ENCODE results near the gene NSD1.
A peak's percentile ranks its signal among the peaks of the same experiment; 100 is the strongest.
"Not testable (repeated sequence)": the region's sequence is repeated elsewhere in the genome, so short reads cannot be mapped to it uniquely, and the experiment has no call there.

Gene NSD1

DNA sequence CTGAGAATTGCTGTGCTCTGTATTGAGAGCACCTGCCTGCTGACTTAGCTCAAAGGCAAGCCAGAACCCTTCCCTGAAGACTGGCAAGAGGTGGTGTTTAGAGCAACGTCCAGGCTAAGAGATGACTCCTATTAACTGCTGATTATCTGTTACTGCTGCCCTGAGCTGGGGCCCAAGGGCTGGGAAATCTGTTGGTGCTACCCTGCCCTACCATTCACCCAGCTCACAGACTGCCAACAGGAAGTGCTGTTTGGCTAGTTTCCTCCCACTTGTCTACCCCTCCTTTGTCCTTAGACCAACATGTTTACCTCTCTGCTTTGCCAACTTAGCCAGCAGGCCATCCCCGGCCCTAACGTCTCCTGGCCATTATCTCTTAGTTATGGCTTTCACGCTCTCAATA is 163.0 kb downstream of the NSD1 start:
- no peak for DNase-seq

DNA sequence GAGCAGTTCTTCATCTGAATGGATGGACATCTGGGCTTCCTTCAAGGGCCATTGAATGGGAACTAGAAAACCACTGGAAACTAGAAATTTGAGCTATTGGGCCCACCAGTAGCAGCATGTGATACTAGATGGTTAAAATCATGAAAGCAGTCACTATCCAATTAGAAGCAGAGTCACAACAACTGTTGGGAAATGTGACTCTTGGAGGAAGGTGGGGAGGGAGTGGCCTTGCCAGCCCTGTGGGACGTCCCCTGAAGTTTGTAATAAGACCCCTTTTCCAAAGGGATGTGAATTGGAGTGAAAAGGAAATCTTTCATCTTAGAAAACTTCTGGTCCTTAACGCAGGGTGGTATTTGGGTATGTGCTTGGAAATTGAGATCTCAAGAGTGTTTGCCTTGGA is 164.3 kb downstream of the NSD1 start:
- no peak for DNase-seq

DNA sequence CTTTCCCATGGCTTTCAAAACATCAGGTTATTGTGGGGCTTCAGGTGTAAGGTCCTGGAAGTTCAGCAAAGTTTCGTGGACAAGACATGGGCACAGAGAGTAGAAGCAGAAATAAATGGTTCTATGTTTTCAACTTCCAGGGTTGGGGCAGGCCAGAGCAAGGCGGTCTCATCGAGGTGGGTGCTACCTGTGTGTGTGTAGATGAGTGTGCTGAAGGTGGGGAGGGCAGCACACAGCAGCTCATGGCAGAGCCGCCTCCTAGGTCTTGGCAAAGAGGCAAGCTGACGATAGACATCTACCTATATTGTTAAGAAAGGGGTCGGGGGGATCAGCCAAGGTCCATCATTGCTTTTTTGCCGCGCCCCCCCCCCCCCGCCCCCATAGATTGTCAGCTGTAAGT is 166.1 kb downstream of the NSD1 start:
- no peak for DNase-seq

DNA sequence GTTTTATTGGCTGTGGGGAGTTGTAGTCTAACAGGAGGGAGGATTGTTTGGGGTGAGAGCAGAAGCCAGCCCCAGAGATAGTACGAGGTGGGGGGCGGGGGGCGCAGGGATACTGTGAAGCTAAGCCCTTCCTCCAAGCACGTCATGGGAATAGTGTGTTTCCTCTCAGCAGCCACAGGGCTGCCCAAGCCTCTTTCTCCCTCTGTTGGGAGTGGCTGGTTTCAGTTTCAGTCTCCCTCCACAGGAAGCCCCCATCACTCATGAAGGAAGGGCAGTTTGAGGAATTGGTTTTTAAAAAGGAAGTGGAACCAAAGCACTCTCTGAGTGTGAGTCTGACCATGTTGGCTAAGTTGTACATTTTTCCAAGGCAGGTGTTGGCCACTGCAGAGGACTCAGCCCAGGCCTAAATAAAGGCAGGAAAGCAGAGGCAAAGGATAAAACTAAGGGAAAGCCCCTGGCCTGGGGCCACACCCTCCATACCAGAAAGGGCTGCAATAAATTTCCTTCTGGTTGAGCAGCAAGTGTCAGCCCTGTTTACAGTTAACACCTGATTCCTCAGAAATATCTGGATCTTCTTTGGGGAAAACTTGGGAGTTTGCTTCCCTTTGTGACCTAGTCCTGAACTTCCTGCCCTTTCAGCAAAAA is 166.8 kb downstream of the NSD1 start:
- peak; percentile 79 for DNase-seq

DNA sequence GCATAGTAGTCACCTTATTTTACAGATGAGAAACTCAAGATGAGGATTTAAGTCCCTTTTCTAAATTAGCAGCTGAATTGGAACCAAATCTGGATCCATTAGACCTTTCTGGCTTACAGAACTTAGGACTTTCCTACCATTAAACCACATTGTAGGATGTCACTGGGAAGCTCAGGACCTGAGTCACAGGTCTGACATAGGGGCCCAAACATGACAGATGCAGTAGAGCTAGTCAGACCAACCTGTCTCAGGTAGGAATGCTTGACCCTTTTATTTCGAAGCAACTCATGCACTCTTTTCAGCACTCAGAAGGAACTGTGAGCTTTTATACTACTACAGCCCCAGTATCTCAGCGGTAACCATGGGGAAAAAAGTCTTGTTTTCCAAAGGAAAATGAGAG is 167.4 kb downstream of the NSD1 start:
- no peak for DNase-seq

DNA sequence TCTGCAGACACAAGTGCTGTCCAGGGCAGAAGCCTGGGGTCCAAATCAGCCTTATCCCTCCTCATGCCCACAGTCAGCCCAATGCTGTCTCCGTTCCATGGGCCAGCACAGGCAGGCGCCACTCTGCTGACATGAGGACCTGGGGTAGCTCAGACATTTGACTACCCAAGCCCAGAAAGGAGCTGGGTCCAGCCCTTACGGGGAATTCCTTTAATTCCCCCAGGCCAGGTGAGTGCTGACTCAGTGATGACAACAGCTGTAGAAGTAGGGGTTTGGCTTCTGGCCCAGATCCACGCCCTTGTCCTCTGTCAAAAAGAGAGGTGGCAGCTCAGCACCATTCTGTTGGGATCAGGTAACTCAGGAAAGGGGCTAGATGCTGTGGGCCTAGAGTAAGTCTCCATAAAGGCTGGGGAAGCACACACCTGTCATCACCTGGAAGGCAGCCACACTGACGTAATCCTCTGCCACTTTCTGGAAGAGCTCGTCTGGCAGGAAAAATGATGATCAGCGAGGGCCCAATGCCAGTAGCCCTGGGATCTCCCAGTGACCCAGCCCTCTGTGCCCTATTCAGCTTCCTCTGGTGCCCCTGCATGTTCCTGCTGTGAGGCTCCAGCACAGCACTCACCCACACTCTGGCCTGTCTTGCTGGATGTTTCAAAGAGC is 168.1 kb downstream of the NSD1 start:
- no peak for DNase-seq

DNA sequence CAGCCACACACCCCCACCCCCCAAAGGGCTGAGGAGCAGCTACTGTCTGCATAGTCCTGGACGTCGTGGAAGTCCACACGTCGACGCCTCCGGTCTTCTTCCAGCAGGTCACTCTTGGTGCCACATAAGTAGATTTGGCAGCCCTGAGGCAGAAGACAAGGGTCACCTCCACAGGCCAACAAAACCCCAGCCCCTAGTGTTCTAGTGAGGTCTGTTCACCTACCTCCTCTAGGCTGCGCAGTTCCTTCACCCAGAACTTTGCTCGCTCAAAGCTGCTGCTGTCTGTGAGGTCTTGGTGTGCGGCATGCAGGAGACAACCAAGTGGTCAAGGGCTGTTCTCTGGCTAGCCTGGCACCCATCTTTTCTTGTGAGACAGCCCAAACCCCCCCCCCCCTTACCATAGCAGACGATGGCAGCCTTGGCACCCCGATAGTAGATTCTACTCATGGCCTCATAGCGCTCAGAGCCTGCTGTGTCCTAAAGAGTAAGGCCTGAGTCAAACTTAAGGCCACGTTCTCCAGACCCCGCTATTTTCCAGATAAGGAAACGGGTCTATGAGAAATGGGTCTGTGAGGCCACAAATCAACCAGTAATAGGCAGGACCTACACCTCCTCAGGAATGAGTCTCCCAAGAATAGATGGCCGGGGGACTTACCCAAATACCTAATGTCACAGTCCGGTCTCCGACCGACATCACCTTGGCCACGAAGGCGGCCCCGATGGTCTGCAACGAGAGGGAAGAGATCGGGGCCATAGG is 169.0 kb downstream of the NSD1 start:
- DNase-seq: no peak

DNA sequence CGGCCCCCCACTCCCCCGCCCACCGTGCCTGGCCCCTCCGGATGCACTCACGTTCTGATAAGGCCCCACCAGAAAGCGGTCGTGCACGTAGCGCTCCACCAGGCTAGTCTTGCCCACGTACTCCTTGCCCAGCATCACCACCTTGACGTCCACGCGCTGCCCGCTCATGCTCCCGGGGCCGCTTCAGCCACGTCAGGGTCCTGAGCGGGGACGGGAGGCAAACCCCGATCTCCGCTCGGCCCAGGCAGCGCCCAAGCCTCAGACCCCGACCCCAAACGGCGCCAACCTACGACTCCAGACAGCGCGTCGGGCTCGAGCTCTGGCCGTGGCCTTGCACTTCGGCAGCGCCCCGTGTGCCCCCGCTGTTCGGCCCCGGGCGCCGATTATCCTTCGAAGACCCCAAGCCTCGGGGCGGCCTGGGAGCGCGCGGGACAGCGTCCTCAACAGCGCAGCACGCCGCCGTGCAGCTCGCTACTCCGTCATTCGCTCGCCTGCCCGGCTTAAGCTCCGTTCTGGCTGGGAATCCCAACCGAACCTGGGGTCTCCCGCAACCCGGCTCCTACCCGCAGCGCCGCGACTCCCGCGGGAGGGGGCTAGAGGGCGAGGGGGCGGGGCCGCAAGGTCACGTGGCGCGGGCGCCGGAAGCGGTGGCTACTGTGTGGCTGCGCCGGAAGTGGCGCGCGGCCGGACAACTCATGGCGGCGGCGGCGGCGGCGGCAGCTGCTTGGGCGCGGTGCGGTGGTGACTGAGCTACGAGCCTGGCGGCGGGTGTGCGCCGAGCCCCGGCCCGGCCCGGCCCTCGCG is 169.8 kb downstream of the NSD1 start, which contains the start of the genes PRELID1 and RAB24:
Gene PRELID1, plus strand, starts transcription at position 679 of the 804 bp plus-strand sequence. CDS start 187 bp downstream, outside the sequence.
Gene RAB24, minus strand, starts transcription at position 599 of the 804 bp plus-strand sequence. Its CDS starts 431 bp downstream, at position 168.
- DNase-seq: peak; percentile 83

DNA sequence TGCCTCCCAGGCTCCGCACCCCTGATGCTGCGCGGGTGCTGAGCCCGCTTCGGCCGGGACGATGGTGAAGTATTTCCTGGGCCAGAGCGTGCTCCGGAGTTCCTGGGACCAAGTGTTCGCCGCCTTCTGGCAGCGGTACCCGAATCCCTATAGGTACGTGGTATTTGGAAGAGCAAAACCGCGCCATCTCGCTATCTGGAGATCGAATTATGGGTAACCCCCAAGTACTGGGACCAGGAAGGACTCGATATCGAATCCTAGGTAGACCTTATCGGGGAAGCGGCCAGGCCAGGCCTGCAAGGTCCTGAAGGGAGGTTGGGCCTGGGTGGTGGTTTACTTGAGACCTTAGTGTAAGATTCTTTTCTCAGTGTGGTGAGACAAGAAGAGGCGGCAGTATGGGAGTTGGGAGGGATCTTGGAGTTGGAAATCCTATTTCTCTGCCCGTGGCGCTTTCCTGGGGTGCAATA is 170.4 kb downstream of the NSD1 start:
- DNase-seq: no peak

DNA sequence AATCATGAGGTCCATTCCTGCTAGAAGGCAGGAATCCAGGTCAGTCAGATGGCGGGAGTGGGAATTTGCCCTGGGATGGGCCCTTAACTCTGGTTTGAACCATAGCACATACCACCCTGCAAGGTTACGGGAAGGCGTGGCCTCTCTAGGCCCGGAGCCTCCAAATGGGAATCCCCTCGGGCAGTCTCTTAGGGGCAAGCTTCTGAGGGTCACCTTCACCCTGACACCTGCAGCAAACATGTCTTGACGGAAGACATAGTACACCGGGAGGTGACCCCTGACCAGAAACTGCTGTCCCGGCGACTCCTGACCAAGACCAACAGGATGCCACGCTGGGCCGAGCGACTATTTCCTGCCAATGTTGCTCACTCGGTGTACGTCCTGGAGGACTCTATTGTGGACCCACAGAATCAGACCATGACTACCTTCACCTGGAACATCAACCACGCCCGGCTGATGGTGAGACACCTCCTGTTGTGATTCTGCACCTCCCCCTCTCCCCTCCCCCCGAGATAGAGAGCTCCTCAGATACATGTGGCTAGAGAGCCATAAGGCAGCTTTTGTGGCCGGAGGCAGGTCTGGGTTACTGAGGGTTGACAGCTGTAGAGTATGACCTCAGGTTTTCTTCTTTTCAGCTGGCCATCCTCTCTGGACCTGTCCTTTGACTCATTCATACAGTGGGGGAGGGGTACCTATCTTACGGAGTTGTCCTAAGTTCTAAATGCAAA is 171.0 kb downstream of the NSD1 start:
- no peak for DNase-seq

DNA sequence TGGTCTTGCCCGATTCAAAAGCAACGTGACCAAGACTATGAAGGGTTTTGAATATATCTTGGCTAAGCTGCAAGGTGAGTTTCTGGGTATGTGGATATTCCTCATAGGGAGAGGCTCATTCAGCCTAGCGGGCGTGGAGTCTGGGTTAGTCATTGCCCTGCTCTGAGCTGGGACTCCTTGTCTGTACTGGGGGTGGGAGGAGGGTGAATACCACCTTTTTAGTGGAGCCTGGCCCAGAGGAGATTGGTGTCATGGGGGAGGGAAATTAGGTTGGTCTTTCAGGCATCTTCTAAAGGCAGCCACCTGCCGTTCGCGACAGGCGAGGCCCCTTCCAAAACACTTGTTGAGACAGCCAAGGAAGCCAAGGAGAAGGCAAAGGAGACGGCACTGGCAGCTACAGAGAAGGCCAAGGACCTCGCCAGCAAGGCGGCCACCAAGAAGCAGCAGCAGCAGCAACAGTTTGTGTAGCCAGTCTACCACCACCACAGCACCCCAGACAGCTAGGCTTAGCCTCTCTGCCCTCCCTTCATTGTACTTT is 172.6 kb downstream of the NSD1 start:
- not testable (repeated sequence) for DNase-seq

DNA sequence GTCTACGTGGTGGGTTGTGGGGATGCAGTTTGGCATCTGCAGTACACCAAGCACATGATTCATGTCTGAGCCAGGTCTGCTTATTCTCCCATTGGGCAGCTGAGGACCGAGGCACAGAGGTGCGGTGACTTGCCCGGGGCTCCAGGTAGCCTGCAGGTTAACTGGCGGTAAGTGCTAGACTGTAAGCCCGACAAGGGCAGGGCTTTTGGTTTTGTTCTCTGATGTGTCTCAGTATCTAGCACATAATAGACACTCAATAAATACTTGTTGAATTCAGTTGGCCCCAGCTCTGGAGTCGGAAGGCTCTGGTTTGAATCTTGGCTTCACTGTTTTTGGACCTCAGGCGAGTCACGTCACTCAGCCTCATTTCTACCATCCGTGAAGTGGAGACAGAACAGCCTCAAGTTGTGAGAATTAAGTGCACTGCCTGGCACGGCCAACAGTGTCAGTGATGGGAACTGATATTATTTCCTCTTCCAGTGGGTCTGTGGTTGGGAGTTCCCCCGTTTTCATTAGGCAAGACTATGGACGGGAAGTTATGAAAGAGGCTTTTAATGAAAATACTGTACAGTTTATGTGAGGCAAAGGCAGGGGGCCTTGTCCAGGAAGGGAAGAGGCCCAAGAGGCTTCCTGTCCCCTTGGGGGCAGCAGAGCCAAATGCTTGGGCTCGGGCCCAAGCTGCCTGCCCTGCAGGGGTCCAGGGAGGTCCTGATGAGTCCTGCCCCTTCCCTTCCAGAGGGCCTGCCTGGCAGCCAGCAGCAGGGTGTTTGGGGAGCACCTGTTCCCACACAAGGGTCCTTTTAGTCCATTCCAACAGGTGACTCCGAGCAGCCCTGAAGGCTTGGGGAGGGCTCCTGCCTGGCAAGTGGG is 173.3 kb downstream of the NSD1 start:
- peak; percentile 63 for DNase-seq

DNA sequence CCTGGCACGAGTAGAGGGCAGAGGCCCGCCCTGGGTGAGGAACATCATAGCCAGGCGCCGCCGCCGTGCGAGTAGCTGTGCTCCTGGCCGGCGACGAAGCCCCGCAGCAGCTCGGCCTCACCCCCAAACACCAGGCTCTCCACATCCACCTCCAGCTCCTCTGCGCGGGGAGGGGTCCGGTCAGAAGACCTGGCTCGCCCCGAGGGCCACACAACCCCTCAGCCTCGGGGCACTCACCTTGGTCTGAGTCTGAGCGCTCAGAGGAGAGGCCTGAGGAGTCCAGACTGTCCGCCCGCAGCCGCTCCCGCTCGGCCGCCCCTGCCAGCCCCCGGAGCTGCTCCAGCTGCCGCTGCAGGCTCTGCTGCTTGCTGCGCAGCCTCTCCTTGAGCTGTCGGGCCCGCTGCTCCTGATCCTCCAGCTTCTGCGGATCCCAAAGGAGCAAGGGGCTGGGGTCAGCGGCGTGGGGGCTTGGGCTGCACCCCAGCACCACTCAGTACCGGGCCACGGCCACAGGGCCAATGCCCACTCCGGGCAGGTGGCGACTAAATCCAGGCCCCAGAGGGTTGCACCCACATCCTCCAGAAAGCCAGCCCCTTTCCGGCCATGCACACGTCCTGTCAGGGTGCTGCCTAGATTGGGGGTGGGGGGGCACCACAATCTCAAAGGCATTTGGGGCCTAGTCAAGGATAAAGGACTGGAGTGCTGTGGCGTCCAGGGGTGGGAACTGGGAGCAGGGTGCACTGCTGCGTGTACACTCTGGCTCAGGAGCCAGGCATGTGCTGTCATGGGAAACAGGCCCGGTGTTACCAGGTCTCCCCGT is 174.2 kb downstream of the NSD1 start:
- no peak for DNase-seq

DNA sequence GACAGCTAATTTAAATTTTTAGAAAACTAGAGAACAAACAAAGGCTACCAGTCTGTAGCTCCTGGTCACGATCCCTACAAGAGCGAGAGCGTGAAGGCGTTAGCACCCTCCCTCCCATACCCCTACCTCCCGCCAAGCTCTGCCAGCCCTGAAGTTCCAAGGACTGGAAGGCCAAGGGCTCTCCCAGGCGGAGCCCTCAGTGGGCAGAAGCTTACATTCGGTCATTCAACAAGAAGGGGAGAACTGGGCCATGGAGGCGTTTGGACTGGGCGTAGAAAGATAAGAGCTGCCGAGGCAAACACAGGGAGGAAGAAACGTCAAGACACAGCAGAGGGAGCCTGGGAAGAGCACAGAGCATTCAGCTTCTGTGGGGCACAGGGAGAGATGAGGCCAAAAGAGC is 175.2 kb downstream of the NSD1 start:
- no peak for DNase-seq

DNA sequence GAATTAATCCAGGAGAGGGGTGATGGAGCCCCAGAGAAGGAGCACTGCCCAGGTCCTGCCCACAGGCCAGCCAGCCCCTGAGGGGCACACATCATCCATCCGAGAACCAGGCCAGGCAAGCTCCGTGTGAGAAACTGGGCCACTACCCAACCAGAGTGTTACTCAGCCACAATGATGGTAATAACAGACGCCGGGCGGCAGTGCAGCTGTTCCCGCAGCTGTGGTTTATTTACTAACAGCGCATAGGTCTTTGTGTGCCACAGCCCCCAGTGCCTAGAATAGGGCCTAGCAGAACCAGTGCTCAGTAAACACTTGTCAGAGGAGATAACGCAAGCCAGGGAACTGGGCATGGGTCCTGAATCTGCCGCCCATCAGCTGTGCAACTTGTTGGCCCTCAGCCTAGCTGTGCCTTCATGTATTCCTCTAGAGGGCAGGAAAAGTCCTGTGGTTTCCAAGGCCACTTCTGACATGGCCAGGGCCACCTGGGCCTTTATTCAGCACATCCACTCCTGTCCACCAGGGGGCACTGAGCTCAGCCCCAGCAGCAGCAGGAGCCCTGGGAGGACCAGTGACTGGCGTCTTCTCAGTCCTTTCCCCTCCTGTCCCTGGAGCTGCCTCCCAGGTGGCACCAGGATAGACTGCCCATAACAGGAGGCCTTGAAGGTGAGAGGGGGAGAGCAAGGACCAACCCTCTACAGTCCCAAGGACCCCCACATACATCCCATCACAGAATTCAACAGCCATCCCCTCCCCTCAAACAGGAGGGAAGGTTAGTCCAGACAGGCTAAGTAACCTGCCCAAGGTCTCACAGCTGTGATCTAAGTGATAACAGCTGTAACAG is 176.0 kb downstream of the NSD1 start:
- DNase-seq: peak; percentile 74

DNA sequence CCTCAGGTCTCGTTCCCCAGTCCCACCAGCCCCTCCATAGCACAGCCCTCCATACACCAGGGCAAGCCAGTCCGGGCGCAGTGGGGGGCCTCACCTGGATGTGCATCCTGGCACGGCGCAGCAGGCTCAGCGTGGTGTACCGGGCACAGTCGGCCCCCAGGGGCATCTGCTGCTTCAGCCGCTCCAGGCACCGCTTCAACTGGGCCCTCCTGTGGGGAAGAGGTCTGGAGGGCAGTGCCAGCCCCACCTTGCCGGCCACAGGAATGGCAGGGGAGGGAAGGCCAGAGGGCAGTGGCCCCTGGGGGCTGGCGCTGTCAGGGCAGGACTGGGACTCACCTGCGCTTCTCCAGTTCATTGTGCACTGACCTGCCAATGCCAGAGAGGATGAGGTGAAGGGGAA is 176.8 kb downstream of the NSD1 start:
- no peak for DNase-seq

DNA sequence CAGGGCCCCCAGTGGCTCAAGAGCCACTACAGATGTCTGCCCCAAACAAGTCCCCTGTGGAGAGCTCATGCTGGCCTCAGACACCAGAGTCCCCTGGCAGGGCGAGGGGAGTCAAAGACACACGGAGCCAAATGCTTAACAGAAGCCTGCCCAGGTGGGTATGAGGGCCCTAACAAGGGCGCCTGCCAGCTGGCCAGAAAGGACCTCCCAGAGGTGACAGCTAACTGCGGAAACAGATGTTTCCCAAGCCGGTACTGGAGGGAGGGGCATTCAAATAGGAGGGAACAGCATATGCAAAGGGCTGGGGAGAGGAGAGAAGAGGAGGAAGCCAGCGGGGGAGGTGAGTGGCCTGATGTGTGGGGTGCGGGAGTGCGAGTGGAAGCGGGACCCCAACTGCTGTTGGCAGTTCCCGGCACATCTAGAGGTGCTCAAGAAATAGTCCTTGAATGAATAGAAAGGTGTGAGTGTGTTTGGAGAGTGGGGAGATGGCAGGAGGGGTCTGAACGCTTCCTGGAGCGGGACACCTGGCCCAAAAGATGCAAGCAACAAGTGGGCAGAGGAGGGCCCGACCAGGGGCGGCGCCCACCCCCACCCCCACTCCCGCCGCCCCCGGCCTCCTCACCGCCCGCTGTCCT is 177.3 kb downstream of the NSD1 start:
- peak; percentile 52 for DNase-seq

DNA sequence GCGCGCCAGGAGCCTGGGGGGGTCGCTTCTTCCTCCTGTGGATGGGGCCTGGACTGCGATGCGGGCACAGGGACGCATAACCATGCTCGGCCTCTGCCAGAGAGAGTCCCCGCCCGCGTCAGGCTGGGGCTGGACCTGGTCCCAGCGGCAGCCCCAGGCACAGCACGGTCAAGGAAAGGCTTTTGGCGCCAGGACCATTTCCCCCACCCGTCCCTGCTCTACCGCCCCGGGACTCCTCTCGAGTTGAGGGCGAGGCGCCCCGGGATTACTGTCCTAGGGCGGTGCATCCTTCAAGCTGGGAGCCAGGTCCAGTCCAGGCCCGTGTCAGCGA is 177.8 kb downstream of the NSD1 start:
- DNase-seq: no peak

All from CD4-positive, alpha-beta T cell treated with Interferon gamma for 1 hour (primary cell).